ENCODE results near the gene WDR19. TPM values are rescaled to one million over a fixed set of nuclear protein-coding genes. Genes with fewer than 3 reads are reported as not detected.

Gene WDR19
- total RNA-seq, 3 donors from 2014 or later = 9.3 to 13.4 (median 10.0) TPM

- no peak overlapping the region for H3K4me3 Mint-ChIP-seq
- H3K36me3 Mint-ChIP-seq (ENCODE audit: insufficient read depth) = peaks cover 58% of the 10 kb centered on the region
- no peak for ATAC-seq
- no peaks in the 10 kb centered on the region for H3K27me3 Mint-ChIP-seq (ENCODE audit: low read depth)
- H3K9me3 Mint-ChIP-seq = no peaks in the 10 kb centered on the region
- no peak for DNase-seq
- H3K4me1 Mint-ChIP-seq (ENCODE audit: low read depth) = no peaks in the 10 kb centered on the region
These were observed 113.5 kb downstream of the WDR19 start for GRCh38 chr4:39295784-39296183.

GRCh38 chr4:39302901-39303300 is 120.6 kb downstream of the WDR19 start:
- no peaks in the 10 kb centered on the region for H3K27me3 Mint-ChIP-seq (ENCODE audit: low read depth)
- DNase-seq (no peak), ATAC-seq (no peak)
- H3K4me3 Mint-ChIP-seq = no peak overlapping the region
- no peaks in the 10 kb centered on the region for H3K4me1 Mint-ChIP-seq (ENCODE audit: low read depth)
- no peaks in the 10 kb centered on the region for H3K9me3 Mint-ChIP-seq
- H3K36me3 Mint-ChIP-seq (ENCODE audit: insufficient read depth) = peaks cover 53% of the 10 kb centered on the region

- ATAC-seq = no peak
- H3K9me3 Mint-ChIP-seq = no peaks in the 10 kb centered on the region
These were observed 121.5 kb downstream of the WDR19 start for GRCh38 chr4:39303871-39304270.

GRCh38 chr4:39304651-39305050 is 122.3 kb downstream of the WDR19 start:
- H3K27me3 Mint-ChIP-seq (ENCODE audit: low read depth) = no peaks in the 10 kb centered on the region

More at GRCh38 chr4:39303871-39304270, 121.5 kb downstream of the WDR19 start:
- DNase-seq = no peak
- Mint-ChIP-seq H3K27me3 (ENCODE audit: low read depth) (no peaks in the 10 kb centered on the region), H3K4me3 (no peak overlapping the region), H3K4me1 (ENCODE audit: low read depth) (no peaks in the 10 kb centered on the region), H3K36me3 (ENCODE audit: insufficient read depth) (peaks cover 54% of the 10 kb centered on the region)

GRCh38 chr4:39305912-39306677 is 123.8 kb downstream of the WDR19 start:
- Mint-ChIP-seq H3K9me3 (no peaks in the 10 kb centered on the region), H3K4me3 (no peak overlapping the region), H3K27me3 (ENCODE audit: low read depth) (no peaks in the 10 kb centered on the region), H3K4me1 (ENCODE audit: low read depth) (no peaks in the 10 kb centered on the region), H3K36me3 (ENCODE audit: insufficient read depth) (peaks cover 49% of the 10 kb centered on the region)
- DNase-seq = no peak
- no peak for ATAC-seq

More at GRCh38 chr4:39304651-39305050, 122.3 kb downstream of the WDR19 start:
- no peak for DNase-seq
- no peaks in the 10 kb centered on the region for H3K9me3 Mint-ChIP-seq
- H3K36me3 Mint-ChIP-seq (ENCODE audit: insufficient read depth) = peaks cover 53% of the 10 kb centered on the region
- no peaks in the 10 kb centered on the region for H3K4me1 Mint-ChIP-seq (ENCODE audit: low read depth)
- no peak overlapping the region for H3K4me3 Mint-ChIP-seq
- no peak for ATAC-seq

- Mint-ChIP-seq H3K4me1 (ENCODE audit: low read depth) (no peaks in the 10 kb centered on the region), H3K27me3 (ENCODE audit: low read depth) (no peaks in the 10 kb centered on the region), H3K36me3 (ENCODE audit: insufficient read depth) (peaks cover 58% of the 10 kb centered on the region), H3K4me3 (no peak overlapping the region), H3K9me3 (no peaks in the 10 kb centered on the region)
- DNase-seq = no peak
- no peak for ATAC-seq
These were observed 126.3 kb downstream of the WDR19 start for GRCh38 chr4:39308611-39309010.

- H3K9me3 Mint-ChIP-seq = no peaks in the 10 kb centered on the region
- no peaks in the 10 kb centered on the region for H3K27me3 Mint-ChIP-seq (ENCODE audit: low read depth)
- no peak for DNase-seq
- H3K4me3 Mint-ChIP-seq = no peak overlapping the region
- peaks cover 44% of the 10 kb centered on the region for H3K36me3 Mint-ChIP-seq (ENCODE audit: insufficient read depth)
- ATAC-seq = no peak
- H3K4me1 Mint-ChIP-seq (ENCODE audit: low read depth) = no peaks in the 10 kb centered on the region
These were observed 130.5 kb downstream of the WDR19 start for GRCh38 chr4:39312816-39313215.

- H3K36me3 Mint-ChIP-seq (ENCODE audit: insufficient read depth) = peaks cover 33% of the 10 kb centered on the region
- DNase-seq (no peak), ATAC-seq (no peak)
- H3K27me3 Mint-ChIP-seq (ENCODE audit: low read depth) = no peaks in the 10 kb centered on the region
- H3K9me3 Mint-ChIP-seq = no peaks in the 10 kb centered on the region
- H3K4me3 Mint-ChIP-seq = no peak overlapping the region
- no peaks in the 10 kb centered on the region for H3K4me1 Mint-ChIP-seq (ENCODE audit: low read depth)
These were observed 137.3 kb downstream of the WDR19 start for GRCh38 chr4:39319676-39320075.

- Mint-ChIP-seq H3K4me1 (ENCODE audit: low read depth) (no peaks in the 10 kb centered on the region), H3K9me3 (no peaks in the 10 kb centered on the region), H3K27me3 (ENCODE audit: low read depth) (no peaks in the 10 kb centered on the region), H3K36me3 (ENCODE audit: insufficient read depth) (peaks cover 39% of the 10 kb centered on the region), H3K4me3 (no peak overlapping the region)
- ATAC-seq (no peak), DNase-seq (no peak)
These were observed 138.2 kb downstream of the WDR19 start for GRCh38 chr4:39320381-39321115.

- no peaks in the 10 kb centered on the region for H3K27me3 Mint-ChIP-seq (ENCODE audit: low read depth)
- peaks cover 3% of the 10 kb centered on the region for H3K4me1 Mint-ChIP-seq (ENCODE audit: low read depth)
- peaks cover 53% of the 10 kb centered on the region for H3K36me3 Mint-ChIP-seq (ENCODE audit: insufficient read depth)
- H3K4me3 Mint-ChIP-seq = no peak overlapping the region
- DNase-seq (no peak), ATAC-seq (no peak)
- no peaks in the 10 kb centered on the region for H3K9me3 Mint-ChIP-seq
These were observed 141.5 kb downstream of the WDR19 start for GRCh38 chr4:39323821-39324220.

GRCh38 chr4:39324446-39324845 is 142.1 kb downstream of the WDR19 start:
- Mint-ChIP-seq H3K4me1 (ENCODE audit: low read depth) (peaks cover 3% of the 10 kb centered on the region), H3K27me3 (ENCODE audit: low read depth) (no peaks in the 10 kb centered on the region), H3K4me3 (no peak overlapping the region), H3K9me3 (no peaks in the 10 kb centered on the region), H3K36me3 (ENCODE audit: insufficient read depth) (peaks cover 52% of the 10 kb centered on the region)
- ATAC-seq = no peak
- DNase-seq = no peak

GRCh38 chr4:39324897-39325613 is 142.7 kb downstream of the WDR19 start:
- H3K4me1 Mint-ChIP-seq (ENCODE audit: low read depth) = peaks cover 3% of the 10 kb centered on the region
- DNase-seq (no peak), ATAC-seq (no peak)
- no peaks in the 10 kb centered on the region for H3K27me3 Mint-ChIP-seq (ENCODE audit: low read depth)
- no peak overlapping the region for H3K4me3 Mint-ChIP-seq
- peaks cover 47% of the 10 kb centered on the region for H3K36me3 Mint-ChIP-seq (ENCODE audit: insufficient read depth)
- no peaks in the 10 kb centered on the region for H3K9me3 Mint-ChIP-seq

- H3K36me3 Mint-ChIP-seq (ENCODE audit: insufficient read depth) = peaks cover 42% of the 10 kb centered on the region
- ATAC-seq (no peak), DNase-seq (no peak)
- H3K27me3 Mint-ChIP-seq (ENCODE audit: low read depth) = no peaks in the 10 kb centered on the region
- H3K9me3 Mint-ChIP-seq = no peaks in the 10 kb centered on the region
- H3K4me3 Mint-ChIP-seq = no peak overlapping the region
- peaks cover 9% of the 10 kb centered on the region for H3K4me1 Mint-ChIP-seq (ENCODE audit: low read depth)
These were observed 144.2 kb downstream of the WDR19 start for GRCh38 chr4:39326468-39326977.

GRCh38 chr4:39330353-39330752 is 148.0 kb downstream of the WDR19 start:
- Mint-ChIP-seq H3K4me1 (ENCODE audit: low read depth) (peaks cover 21% of the 10 kb centered on the region), H3K36me3 (ENCODE audit: insufficient read depth) (peaks cover 22% of the 10 kb centered on the region), H3K27me3 (ENCODE audit: low read depth) (no peaks in the 10 kb centered on the region), H3K9me3 (no peaks in the 10 kb centered on the region), H3K4me3 (no peak overlapping the region)
- ATAC-seq = no peak
- no peak for DNase-seq
